ENCODE results near the gene CAPN8.

The CAPN8 gene

DNA sequence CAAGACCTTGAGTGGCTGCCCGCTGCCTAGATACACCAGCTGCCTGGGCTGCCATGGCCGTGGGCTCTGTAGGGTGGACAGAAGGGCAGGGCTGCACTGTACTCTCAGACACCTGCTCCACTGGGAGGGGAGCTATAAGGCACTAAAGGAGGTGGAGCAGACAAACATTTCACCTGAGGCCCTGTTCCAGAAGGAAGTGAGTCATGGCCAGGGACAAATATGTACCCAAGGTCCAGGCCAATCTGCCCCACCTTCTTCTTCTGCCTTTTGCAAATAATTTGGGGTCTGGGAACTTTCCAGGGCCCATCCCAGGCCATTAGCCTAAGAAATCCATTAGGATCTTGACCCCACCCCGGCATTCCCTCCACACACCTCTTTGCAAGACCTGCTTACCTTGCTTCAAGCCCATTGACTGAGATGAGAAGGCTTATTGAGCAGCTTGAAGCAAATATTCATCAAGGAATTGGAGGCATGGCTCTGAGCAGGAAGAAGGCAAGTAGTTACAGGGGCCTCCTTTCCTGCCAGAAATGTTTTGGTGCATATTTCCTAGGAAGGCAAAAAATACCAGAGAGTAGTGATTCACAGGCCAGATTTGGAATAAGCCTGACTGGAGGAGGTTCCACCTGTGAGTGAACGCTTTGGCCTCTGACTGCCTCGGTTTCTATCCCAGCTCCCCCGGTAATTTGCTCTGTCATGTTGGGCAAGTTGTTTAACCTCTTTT is at the start of gene CAPN8:
TSS of gene CAPN8 (minus strand) at position 110 of the 721 bp plus-strand sequence. CDS start at position 55, 55 bp downstream.
- no peak for DNase-seq (ENCODE audit: low read depth in 2 of 2)

DNA sequence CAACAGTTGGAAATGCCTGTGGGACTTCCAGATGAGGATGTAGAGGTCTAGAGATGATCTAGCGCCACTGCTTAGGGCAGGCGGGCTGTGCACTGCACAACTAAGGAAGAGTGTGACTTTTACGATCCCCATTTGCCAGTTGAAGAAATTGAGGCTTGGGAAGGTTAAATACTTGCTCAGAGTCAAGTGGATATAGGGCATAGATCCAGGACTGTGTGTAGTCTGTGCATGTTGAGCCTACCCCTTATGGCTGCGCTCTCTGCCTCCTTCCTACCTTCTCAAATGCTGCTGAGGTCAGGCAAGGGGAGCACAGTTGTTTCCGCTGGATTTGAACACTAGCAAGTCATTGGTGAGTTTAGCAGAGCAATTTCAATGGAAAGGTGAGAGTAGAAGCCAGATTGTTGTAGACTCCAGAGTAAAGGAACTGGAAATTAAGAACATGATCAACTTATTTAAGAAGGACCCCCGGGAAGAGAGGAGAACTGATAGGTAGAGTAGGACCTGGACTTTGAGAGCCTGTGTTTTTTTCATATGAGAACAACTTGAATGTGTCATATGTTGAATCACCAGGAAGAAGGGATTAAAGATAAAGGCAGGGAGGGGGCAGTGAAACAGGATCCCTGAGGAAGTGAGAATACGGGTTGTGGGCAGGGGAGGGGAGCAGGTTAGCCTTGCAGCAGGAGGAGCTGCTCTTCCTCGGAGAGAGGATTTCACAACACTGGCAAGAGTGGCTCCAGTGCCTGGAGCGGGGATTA is 49.5 kb upstream of the CAPN8 start:
- DNase-seq (ENCODE audit: low read depth in 2 of 2) = no peak

DNA sequence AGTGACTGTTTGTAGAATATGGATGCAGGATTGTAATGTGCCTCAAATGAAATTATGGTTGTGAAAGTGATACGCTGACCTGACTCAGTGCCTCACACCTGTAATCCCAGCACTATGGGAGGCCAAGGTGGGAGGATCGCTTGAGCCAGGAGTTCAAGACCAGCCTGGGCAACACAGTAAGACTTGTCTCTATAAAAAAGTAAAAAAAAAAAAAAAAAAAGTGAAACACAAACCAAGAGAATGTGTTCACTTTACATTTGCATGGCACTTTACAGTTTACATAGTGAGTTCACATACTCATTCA is 48.9 kb upstream of the CAPN8 start:
- DNase-seq (ENCODE audit: low read depth in 2 of 2) = no peak

DNA sequence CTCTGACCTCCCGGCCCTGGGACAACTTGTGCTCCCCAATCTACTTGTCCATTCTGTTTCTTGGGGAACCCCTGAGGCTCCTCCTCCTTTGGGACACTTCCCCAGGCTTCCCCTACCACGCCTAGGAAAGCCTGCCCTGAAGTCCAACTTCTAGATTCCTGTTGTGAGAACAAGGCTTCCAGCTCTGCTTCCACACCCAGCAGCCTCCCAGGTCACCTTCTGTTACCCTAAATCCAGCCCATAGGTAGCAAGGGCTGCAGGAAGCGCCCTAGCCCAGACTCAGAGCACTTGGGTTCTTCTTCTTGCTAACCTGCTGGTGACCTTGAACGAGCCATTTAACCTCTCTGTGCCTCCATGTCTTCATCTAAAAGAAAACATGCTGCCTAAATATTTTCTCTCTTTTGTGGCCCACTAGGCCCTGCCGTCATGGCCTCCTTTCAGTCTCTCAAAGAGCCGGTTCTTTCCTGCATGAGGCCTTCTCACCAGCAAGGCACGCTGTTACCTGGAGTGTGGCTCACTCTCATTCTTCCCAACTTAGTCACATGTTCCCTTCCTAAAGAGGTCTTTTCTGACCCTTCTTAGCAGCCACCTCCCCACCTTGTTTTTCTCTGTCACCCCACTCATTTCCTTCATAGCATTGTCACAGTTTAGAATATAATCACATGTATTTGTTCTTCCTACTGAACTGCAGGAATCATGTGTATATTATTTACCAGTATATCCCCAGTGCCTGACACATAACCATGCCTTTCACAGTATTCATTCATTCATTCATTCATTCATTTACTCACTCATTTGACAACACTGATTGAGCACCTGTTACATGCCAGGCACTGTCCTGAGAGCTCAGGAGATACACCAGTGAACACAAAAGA is 48.3 kb upstream of the CAPN8 start:
- DNase-seq (ENCODE audit: low read depth in 2 of 2) = no peak

DNA sequence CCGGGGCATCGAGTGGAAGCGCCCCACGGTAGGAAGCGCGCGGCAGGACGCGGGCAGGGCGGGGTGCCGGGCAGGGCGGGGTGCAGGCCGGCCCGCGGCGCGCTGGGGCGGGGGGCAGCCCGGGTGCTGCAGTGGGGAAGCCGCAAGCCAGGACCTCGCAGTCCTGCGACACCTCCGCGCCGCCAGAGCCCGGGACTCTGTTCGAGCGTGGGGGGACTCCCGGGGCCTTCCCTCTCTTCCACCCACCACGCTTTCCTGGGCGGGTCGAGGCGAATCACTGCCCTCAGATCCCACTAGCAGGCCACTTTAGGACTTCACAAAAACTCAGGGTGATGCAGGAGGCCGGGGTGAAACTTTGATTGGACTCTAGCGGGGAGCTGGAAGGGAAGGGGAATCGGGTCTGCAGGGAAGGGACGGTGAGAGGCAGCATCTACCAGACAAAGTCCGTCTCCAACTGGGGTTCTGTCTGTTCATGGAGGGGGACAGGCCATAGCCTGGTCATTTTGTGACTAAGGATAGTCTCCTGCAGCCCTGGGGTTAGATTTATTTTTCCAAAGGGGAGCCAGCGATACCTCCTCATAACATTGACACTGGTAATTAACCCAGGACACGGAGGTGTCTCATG is 47.5 kb upstream of the CAPN8 start:
- DNase-seq (ENCODE audit: low read depth in 2 of 2) = no peak

DNA sequence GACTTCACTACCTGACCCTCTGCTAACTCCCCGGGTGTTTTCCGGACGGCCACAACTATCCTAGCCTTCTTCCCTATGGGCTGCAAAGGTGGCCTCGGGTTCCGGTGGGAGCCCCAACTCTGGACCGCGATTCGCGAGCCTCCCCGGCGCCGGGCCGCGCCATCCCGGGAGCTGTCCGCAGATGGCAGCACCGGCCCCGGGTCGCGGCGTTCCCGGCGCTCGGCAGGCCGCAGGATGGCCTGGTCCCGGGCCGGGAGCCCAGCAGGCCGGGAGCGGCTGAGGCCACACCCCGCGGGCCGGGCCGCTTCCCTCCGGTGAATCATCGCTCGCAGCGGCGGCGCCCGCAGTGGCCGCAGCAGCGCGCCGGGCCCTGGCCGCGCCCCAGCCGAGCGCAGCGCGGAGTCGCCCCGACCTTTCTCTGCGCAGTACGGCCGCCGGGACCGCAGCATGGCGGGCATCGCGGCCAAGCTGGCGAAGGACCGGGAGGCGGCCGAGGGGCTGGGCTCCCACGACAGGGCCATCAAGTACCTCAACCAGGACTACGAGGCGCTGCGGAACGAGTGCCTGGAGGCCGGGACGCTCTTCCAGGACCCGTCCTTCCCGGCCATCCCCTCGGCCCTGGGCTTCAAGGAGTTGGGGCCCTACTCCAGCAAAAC is 46.8 kb upstream of the CAPN8 start, which contains the start of gene CAPN2:
TSS of gene CAPN2 (plus strand) at position 346 of the 656 bp plus-strand sequence. CDS start at position 448, 102 bp downstream.
- DNase-seq (ENCODE audit: low read depth in 2 of 2) = peak in 1 of 2 donors; percentile 24

DNA sequence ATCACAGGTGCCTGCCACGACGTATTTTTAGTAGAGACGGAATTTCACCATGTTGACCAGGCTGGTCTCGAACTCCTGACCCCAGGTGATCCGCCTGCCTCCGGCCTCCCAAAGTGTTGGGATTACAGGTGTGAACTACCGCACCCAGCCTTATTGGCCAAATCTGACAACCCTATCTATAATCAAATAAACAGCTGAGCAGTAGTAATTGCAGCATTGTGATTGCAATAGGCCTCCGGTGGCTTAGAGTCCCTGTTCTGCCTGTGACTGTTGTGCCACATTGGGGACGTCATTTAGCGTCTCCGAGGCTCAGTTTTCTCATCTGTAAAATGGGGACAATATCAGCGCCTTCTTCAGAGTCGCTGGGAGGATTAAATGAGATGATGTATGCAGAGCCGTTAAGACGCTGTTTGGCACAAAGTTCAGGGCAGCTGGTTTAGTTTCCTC is 46.3 kb upstream of the CAPN8 start:
- DNase-seq (ENCODE audit: low read depth in 2 of 2) = no peak

DNA sequence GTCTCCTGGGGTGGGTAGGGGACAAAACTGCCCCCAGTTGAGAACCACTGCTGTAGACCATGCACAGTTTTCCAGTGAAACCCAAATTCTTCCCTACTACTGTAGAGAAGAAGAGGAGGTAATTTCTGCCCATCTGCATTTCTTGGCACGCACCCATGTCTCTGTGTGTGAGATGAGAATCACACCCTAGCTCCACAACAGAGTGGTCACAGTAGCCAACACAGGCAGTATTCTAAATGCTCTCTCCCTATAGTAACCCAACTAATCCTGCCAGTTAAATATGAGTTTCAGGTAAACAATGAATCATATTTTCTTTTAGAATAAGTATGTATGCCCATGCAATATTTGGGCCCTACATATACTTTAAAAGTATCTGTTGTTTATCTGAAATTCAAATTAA is 45.7 kb upstream of the CAPN8 start:
- DNase-seq (ENCODE audit: low read depth in 2 of 2) = no peak

DNA sequence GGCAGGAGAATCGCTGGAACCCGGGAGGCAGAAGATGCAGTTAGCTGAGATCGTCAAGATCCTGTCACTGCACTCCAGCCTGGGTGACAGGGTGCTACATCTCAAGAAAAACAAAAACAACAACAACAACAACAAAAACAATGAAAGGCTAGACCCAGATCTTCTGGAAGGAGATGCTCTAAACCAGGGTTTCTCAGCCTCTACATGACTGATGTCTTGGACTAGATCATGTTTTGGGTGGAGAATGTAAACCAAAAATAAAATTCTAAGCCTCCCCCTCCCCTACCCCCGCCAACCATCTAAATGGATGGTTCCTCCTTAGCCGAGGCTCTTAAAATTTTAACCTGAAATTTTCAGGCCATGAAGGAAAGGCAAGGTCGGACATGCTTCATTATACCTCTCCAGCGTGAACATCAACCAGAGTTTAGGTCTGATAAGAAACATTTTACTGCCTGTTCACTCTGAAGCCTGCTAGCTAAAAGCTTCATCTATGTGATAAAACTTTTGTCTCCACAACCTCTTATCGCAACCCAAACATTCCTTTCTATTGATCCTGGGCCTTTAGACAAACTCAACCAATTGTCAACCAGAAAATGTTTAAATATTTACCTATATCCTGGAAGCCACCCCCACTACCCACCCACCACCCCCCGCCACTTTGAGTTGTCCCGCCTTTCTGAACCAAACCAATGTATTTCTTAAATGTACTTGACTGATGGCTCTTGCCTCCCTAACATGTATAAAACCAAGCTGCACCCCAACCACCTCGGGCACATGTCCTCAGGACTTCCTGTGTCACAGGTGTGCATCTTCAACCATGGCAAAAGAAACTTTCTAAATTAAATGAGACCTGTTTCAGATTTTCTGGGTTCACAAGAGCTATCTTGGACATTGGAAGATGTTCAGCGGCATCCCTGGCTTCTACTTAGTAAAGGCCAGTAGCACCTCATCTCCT is 45.0 kb upstream of the CAPN8 start:
- no peak for DNase-seq (ENCODE audit: low read depth in 2 of 2)

DNA sequence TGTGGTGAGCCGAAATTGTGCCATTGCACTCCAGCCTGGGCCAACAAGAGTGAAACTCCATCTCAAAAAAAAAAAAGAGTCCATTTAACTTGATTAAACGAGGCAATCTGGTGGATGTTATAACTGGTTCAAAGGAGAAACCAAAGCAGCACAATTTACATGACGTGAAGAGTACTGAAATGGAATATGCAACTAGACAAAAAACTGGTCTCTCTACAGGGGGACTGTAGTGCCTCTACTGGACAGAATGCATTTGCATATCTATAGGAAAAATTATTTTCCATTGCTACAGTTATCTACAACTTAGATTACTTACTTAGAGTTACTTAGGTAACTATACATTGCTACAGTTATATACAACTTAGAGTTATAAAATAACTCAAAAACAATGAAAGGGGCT is 44.1 kb upstream of the CAPN8 start:
- DNase-seq (ENCODE audit: low read depth in 2 of 2) = no peak

DNA sequence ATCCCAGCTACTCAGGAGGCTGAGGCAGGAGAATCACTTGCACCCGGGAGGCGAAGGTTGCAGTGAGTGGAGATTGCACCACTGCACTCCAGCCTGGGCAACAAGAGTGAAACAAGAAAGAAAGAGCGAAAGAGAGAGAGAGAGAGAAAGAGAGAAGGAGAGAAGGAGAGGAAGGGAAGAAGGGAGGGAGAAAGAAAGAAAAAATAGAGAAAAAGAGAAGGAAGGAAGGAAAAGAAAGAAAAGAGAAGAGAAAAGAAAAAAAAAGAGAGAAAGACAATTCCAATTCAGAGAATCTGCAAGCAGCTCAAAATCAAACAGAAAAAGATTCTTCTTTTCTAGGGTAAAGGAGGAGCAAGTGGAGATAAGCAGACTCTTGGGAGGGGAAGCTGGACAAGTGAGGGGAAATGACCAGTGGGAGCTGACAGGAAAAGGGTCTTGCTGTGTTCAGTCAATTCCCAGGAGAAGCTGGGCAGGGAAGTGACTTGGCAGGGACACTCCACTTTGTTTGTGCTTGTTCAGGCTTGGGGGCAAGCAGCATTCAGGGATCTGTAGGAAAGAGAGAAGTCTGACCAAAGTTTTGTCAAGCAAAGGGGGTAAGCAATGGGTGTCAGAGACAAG is 43.3 kb upstream of the CAPN8 start:
- no peak for DNase-seq (ENCODE audit: low read depth in 2 of 2)

DNA sequence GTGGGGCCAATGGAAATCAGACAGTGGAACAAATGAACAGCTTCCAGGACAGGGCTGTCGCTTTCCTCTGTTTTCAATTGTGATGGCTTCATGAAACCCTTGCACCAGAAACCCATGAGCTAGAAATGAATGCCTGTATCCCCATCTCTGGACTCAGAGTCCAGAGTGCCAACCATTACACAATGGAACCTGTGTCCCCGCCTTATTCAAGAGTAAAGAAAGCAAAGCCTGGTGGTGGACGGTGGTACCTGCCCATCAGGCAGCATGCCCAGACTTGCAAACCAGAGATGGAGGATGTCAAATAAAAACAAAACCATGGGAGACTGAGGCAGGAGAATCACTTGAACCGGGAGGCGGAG is 42.5 kb upstream of the CAPN8 start:
- no peak for DNase-seq (ENCODE audit: low read depth in 2 of 2)

DNA sequence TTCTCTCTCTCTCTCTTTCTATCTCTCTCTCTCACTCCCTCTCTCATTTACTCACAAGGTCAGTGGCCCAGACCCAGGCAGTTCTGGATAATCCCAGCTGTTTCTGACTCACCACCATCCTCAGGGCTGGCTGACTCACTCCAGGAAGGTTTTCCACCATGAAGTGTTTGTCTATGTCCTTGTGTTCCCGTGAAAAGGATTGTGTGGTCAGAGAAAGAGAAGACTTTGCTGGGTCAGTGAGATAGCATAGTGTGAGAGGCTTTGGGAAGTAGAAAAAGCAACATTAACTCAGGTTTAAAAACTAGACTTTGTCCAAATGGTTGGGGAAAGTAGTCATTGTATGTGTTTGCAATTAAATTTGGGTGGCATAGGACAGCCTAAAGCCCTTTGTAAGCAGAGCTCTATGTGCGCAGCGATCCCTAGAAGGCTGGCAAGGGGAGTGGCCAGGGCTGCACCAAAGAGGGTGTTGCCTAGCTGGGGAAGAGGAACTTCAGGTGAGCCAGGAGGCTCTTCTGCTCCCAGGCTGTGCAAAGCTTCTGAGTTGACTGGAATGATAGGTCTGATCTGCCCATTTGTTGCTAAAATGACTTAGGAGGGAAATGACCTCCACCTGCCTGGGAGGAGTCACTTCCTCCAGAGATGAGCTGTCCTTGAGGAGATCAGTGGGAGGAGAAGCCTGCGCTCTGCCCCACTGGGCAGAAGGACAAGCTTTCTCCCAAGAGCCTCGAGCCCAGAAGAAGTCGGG is 41.9 kb upstream of the CAPN8 start:
- DNase-seq (ENCODE audit: low read depth in 2 of 2) = no peak

DNA sequence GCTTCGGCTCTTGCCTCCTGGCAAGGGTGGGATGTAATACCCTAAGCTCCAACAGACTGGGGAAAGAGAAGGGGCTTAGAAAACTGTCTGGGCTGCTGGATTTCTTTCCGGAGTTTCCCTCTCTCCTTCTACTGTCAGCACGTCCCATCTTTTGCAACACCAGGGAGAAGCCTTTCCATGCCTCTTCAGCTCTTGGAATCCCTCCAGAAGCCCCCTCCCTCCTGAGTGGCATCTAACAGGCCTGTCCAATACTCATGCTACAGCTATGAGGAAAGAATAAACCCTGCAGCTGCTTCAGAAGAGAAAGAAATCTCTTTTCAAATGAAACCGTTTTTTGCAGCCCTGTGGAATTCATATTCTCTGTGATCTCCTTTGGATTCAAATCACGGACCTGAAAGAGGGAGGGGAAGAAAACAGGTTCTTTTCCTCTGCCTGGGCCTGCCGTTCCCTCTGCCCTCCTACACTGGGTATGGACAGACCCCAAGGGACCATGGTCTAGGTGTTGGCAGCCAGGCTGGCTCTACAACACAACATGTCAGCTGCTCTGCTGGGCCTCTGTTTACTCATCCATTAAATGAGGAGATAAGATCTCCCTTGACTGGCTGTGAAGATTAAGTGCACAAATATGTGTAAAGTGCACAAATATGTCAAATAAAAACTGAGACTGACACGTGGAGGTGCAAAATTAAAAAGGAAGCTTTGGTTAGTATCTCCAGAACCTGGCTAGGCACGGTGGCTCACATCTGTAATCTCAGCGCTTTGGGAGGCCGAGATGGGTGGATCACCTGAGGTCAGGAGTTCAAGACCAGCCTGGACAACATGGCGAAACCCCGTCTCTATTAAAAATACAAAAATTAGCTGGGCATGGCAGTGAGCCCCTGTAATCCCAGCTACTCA is 40.8 kb upstream of the CAPN8 start:
- DNase-seq (ENCODE audit: low read depth in 2 of 2) = no peak

DNA sequence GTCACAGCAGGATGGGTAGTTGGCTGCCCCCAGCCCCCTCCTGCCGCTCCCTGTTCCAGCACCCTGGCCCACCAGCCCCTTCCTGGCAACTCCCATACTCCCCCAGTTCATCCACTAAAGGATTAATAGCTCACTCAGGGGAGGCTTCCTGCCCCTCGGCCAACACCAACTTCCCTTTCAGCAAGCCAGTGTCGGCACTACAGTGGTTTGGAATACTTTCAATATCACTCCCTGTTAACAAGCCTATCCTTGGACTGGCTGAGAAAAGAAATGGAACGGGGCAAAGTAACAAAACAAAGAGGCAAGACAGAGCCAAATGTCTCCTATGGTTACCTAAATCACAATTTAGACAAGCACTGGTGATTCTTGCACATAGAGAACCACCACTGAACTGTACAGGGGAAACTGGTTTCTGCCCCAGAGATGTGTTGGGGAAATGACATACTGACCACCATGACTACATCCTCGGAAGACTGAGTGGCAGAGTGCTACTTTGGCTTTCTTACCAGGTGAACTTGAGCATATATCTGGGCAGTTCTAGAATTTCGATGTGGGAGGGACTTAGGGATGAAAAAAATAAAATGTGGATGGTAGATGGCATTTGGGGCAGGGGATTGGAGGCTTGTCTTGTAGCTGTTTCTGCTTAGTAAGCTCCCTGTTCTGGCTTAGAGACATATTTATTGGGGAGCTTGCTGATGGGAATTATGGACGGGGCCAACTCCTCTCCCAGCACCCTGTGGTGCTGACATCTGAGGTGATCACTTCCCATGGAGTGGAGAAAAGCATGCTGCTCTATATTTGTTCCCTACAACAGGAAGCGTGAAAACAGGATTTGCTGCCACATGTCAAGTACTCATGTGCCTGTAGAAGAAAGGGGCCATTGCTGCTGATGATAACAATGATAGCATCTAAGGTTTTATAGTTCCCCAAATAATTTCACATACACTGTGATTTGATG is 39.7 kb upstream of the CAPN8 start:
- no peak for DNase-seq (ENCODE audit: low read depth in 2 of 2)

DNA sequence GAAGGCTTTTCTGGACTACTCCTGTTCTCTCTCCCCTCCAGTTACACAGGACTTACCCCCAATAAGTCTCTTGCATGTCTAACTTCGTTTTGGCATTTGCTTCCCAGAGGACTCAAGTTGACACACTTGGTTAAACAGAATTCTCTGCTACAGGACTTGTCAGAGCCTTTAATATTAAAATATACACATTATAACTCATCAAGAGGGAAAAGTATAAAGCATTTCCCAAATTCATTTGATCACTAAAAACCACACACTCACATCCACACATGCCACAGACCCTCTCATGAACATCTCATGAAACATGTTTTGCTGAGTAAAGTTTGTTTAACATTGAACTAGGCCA is 38.1 kb upstream of the CAPN8 start:
- no peak for DNase-seq (ENCODE audit: low read depth in 2 of 2)
